K562 (cell line): Measurements from ENCODE around the gene GGNBP2. TPM values are rescaled to one million over a fixed set of nuclear protein-coding genes. Genes with fewer than 3 reads are reported as not detected.

Source experiments
- ARID1B ChIP-seq: fragments of 450-650 bp; IDR thresholded peaks from 2 replicates; pipeline ENCODE4 v1.6.1; 2016; ENCODE audit warnings: antibody characterized with exemption, mild to moderate bottlenecking, inconsistent platforms
- BHLHE40 ChIP-seq: IDR thresholded peaks from 2 replicates; pipeline ENCODE4 v1.6.1; 2011; ENCODE audit warnings: low read length, improper control_type of control experiment
- CBFA2T3 ChIP-seq: fragments of 450-650 bp; IDR thresholded peaks from 2 replicates; pipeline ENCODE4 v1.6.1; 2017
- CTBP1 ChIP-seq: fragments of 450-650 bp; IDR thresholded peaks from 2 replicates; pipeline ENCODE4 v1.6.1; 2016; ENCODE audit warnings: borderline replicate concordance
- EP300 ChIP-seq: IDR thresholded peaks from 2 replicates; pipeline ENCODE4 v1.6.1; 2012; ENCODE audit warnings: low read length, improper control_type of control experiment
- FOSL1 ChIP-seq: fragments of 200-800 bp; sonication (Bioruptor generic); conservative IDR thresholded peaks from 2 replicates; pipeline ENCODE4 v1.6.1; 2016; ENCODE audit warnings: missing genetic modification characterization, missing compliant biosample characterization
- FOXA1 ChIP-seq: fragments of 450-650 bp; IDR thresholded peaks from 2 replicates; pipeline ENCODE4 v1.6.1; 2016; ENCODE audit warnings: mild to moderate bottlenecking, borderline replicate concordance
- FOXK2 ChIP-seq, 2 experiments: fragments of 450-650 bp; IDR thresholded peaks in 1 of 2; conservative IDR thresholded peaks in 1 of 2; 2 replicates each; pipeline ENCODE4 v1.6.1; 2016; ENCODE audit warnings: low read depth in 2 of 2, mild to moderate bottlenecking in 1 of 2
- KHSRP ChIP-seq: fragments of 450-650 bp; IDR thresholded peaks from 2 replicates; pipeline ENCODE4 v1.6.1; 2017
- MNT ChIP-seq, 2 experiments: fragments of 450-650 bp; conservative IDR thresholded peaks; 2 replicates each; pipeline ENCODE4 v1.6.1; 2017; ENCODE audit warnings: mild to moderate bottlenecking in 2 of 2, moderate library complexity in 2 of 2
- NFE2 ChIP-seq: IDR thresholded peaks from 2 replicates; pipeline ENCODE4 v1.6.1; 2014; ENCODE audit warnings: antibody characterized with exemption, low read depth
- RCOR1 ChIP-seq, 2 experiments: IDR thresholded peaks; 2 replicates each; pipeline ENCODE4 v1.6.1; 2012; ENCODE audit warnings: low read depth in 2 of 2, low read length in 2 of 2, borderline replicate concordance in 1 of 2, improper control_type of control experiment in 1 of 2
- SIN3A ChIP-seq, 2 experiments: fragments of 150-350 bp in 1 of 2; IDR thresholded peaks; 2 replicates each; pipeline ENCODE4 v1.6.1; 2011 to 2016; ENCODE audit warnings: borderline replicate concordance in 2 of 2, low read depth in 2 of 2, low read length in 2 of 2, mild to moderate bottlenecking in 2 of 2, moderate library complexity in 2 of 2; ENCODE audit not compliant: control insufficient read depth in 1 of 2
- SMAD4 ChIP-seq: fragments of 250-450 bp; sonication (Bioruptor Pico); conservative IDR thresholded peaks from 2 replicates; pipeline ENCODE4 v1.8.0; 2021; ENCODE audit warnings: inconsistent platforms, mild to moderate bottlenecking, moderate library complexity
- SMARCA4 ChIP-seq: fragments of 450-650 bp; IDR thresholded peaks from 2 replicates; pipeline ENCODE4 v1.6.1; 2016
- SMARCE1 ChIP-seq: fragments of 450-650 bp; IDR thresholded peaks from 2 replicates; pipeline ENCODE4 v1.7.1; 2016; ENCODE audit warnings: mild to moderate bottlenecking
- SNAPC5 ChIP-seq: fragments of 250-450 bp; sonication (Bioruptor Pico); IDR thresholded peaks from 2 replicates; pipeline ENCODE4 v1.8.0; 2021; ENCODE audit warnings: moderate library complexity, mild to moderate bottlenecking, inconsistent platforms
- STAG1 ChIP-seq: sonication (generic); formaldehyde crosslinking; IDR thresholded peaks from 2 replicates; pipeline ENCODE4 v1.5.0; 2020; ENCODE audit warnings: missing genetic modification reagents, borderline replicate concordance
- TAF1 ChIP-seq: IDR thresholded peaks from 2 replicates; pipeline ENCODE4 v1.6.1; 2011; ENCODE audit warnings: mild to moderate bottlenecking, low read length, moderate library complexity; ENCODE audit not compliant: insufficient read depth, control insufficient read depth, severe bottlenecking; ENCODE audit errors: extremely low read depth
- TRIM28 ChIP-seq: fragments of 450-650 bp; IDR thresholded peaks from 2 replicates; pipeline ENCODE4 v1.6.1; 2017
- ZNF217 ChIP-seq: sonication (generic); formaldehyde crosslinking; IDR thresholded peaks from 2 replicates; pipeline ENCODE4 v1.8.0; 2022; ENCODE audit warnings: mild to moderate bottlenecking, missing genetic modification reagents
- ZNF280B ChIP-seq: fragments of 250-450 bp; sonication (Bioruptor Pico); IDR thresholded peaks from 2 replicates; pipeline ENCODE4 v1.5.1; 2021; ENCODE audit warnings: mild to moderate bottlenecking
- ZNF644 ChIP-seq: fragments of 200-800 bp; sonication (Bioruptor generic); IDR thresholded peaks from 2 replicates; pipeline ENCODE4 v1.6.1; 2016; ENCODE audit warnings: low read depth, missing genetic modification characterization, missing compliant biosample characterization
- polyA plus RNA-seq, 8 experiments: library from polyadenylated mRNA; depleted of rRNA in 4 of 8; stranded (reverse) in 5 of 8; unstranded in 3 of 8; fragments of >200 nt; fragmentation: Nextera tagmentation in 2 of 8; fragmentation: Illumina TruSeq in 1 of 8; extraction: Ambion mirVana in 2 of 8; extraction: Trizol in 1 of 8; gene quantifications; 2 replicates each; pipeline versions ENCODE4 v1.2.1 to v1.2.3, GENCODE V29; 2011 to 2014; ENCODE audit warnings: inconsistent platforms in 1 of 8, missing spikeins in 1 of 8
- total RNA-seq, 7 experiments: library from RNA; depleted of rRNA in 6 of 7; stranded (reverse); fragments of >200 nt in 6 of 7; fragmentation: Illumina TruSeq in 2 of 7; extraction: Trizol in 2 of 7; gene quantifications; 2 replicates each; pipeline versions ENCODE4 v1.2.1 to v1.2.3, GENCODE V29; 2011 to 2021; ENCODE audit warnings: low replicate concordance in 1 of 7

GGNBP2 gene
- total and polyA plus RNA-seq, 9 of the 15 experiments (the other 6 are each of a cell fraction or from before 2014, with no cell fraction given): 35.7 to 96.6 (median 64.1) TPM

GRCh38 chr17:36611345-36612072 is 66.8 kb downstream of the GGNBP2 start (continued):
- 0 out of 4 replicates have a peak, but pooled peaks of 1 of the 2 experiments have one; percentile 20 for TF ChIP-seq MNT (conservative IDR thresholded peaks at IDR 0.05)
- peak; percentile 51 for TF ChIP-seq ARID1B
- no peak for TF ChIP-seq FOXA1
- 0 out of 2 replicates have a peak, but pooled peaks have one; percentile 36 for TF ChIP-seq SMAD4 (CRISPR knock-in tag)
- TF ChIP-seq TRIM28: no peak
- peak; percentile 66 for TF ChIP-seq FOSL1 (tag)
- TF ChIP-seq NFE2: peak; percentile 93
- TF ChIP-seq STAG1 (CRISPR knock-in tag): no peak
- TF ChIP-seq SNAPC5 (CRISPR knock-in tag): no peak
- 0 out of 2 replicates have a peak, but pooled peaks have one; percentile 54 for TF ChIP-seq ZNF644 (tag)
- TF ChIP-seq RCOR1 (IDR thresholded peaks at IDR 0.05; ENCODE audit: borderline replicate concordance in 1 of 2, low read depth in 2 of 2, low read length in 2 of 2): peak in 1 of 2 experiments; percentile 70; a peak in 1 of 4 replicates
- no peak for TF ChIP-seq ZNF280B
- TF ChIP-seq SIN3A (IDR thresholded peaks at IDR 0.05; ENCODE audit: borderline replicate concordance in 2 of 2, control insufficient read depth in 1 of 2, low read depth in 2 of 2, low read length in 2 of 2): no peak
- no peak for TF ChIP-seq ZNF217
- peak; percentile 41; the same call in 1 of the 2 replicates for TF ChIP-seq BHLHE40
- TF ChIP-seq CTBP1: peak; percentile 66; the same call in 1 of the 2 replicates
- peak; percentile 37; the same call in 1 of the 2 replicates for TF ChIP-seq EP300
- TF ChIP-seq TAF1: no peak
- TF ChIP-seq CBFA2T3: 0 out of 2 replicates have a peak, but pooled peaks have one; percentile 25
- peak; percentile 31; the same call in 1 of the 2 replicates for TF ChIP-seq SMARCE1
- peak; percentile 55 for TF ChIP-seq SMARCA4
- no peak for TF ChIP-seq KHSRP
- 0 out of 4 replicates have a peak, but pooled peaks of 1 of the 2 experiments have one; percentile 50 for TF ChIP-seq FOXK2 (conservative IDR thresholded peaks at IDR 0.05 in 1 of 2, IDR thresholded peaks at IDR 0.05 in 1 of 2; ENCODE audit: low read depth in 2 of 2)
